Epithelial cell of esophagus (primary cell): ENCODE measurements around the gene DPP6.

Source experiments
- DNase-seq: peaks from one replicate; pipeline ENCODE4 v3.0.0; 2010; ENCODE audit warnings: low read depth
- H3K4me3 ChIP-seq: 2 replicates; pipeline ENCODE4 v1.5.1; 2011; ENCODE audit warnings: mild to moderate bottlenecking, low read length, control low read depth
- TF ChIP-seq, protein P1 (sequence below): IDR thresholded peaks from 2 replicates; pipeline ENCODE4 v1.5.1; 2011; ENCODE audit warnings: low read depth, mild to moderate bottlenecking, low read length, control low read depth, inconsistent platforms; ENCODE audit not compliant: insufficient read depth; ENCODE audit errors: missing control alignments

Gene DPP6

DNA sequence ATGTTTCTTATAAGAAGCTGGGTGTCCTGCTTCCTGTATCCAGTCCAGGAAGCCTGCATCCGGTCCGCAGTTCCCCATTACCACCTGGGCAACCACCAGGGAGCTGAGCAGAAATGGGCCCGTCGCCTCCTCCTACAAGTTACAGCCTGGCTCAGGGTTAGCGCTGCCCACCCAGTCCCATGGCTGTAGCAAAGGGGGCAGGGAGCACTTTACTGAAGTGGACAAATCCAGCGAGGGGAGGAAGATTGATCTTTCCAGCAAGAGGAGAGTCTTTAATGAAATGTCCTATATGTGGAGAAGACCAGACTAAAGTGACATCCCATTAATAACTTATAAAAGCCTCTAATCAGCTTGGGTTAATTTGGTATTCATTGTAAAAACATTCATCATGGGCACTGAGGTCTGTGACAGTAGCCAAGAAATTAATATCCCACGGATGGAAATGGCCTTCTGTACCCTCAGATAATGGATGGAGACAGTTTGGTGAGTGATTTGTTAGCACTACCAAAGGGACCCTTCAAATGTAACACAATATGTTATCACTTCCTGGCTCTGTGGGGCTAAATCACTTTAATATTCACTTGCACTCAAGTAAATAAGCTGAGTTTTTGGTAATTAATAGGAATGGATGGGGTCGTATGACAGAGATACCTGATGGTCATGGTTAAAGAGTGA, 627.3 kb downstream of the DPP6 start:
- TF ChIP-seq, protein P1, sequence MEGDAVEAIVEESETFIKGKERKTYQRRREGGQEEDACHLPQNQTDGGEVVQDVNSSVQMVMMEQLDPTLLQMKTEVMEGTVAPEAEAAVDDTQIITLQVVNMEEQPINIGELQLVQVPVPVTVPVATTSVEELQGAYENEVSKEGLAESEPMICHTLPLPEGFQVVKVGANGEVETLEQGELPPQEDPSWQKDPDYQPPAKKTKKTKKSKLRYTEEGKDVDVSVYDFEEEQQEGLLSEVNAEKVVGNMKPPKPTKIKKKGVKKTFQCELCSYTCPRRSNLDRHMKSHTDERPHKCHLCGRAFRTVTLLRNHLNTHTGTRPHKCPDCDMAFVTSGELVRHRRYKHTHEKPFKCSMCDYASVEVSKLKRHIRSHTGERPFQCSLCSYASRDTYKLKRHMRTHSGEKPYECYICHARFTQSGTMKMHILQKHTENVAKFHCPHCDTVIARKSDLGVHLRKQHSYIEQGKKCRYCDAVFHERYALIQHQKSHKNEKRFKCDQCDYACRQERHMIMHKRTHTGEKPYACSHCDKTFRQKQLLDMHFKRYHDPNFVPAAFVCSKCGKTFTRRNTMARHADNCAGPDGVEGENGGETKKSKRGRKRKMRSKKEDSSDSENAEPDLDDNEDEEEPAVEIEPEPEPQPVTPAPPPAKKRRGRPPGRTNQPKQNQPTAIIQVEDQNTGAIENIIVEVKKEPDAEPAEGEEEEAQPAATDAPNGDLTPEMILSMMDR: no peak
- no peak overlapping the region for H3K4me3 ChIP-seq
- DNase-seq: no peak

DNA sequence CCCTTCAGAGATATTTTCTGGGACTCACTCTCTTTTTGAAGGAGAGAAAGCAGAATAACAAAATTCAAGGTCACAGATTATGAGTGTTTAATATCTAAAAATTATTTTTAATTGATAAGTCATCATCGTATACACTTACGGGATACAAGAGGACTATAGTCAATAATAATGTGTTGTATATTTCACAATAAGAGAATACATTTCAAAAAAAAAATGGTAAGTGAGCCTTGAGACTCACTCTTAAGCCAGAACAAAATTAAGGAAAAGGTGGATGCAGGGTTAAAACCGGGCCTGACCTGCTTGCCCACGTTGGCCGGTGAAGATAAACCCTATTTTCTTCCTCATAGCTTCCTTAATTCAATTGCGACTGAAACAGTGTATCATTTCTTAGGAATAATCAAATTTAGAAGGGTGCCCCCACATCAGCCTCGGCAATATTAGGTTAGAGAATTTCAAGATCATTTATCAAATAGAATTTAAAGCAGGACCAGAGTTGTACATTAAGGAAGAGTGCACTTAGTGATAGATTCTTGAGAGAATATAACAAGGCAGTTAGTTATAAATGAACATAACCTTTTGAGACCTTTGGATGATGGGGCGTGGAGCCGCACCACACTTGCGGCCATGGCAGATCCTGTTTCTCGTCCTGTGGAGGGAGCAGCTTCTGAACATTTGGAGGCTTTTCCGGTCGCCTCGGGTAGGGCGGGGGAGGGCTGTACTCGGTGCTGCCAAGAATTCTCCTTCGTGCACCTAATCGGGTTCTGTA, 628.9 kb downstream of the DPP6 start:
- no peak overlapping the region for H3K4me3 ChIP-seq
- TF ChIP-seq, protein P1: no peak
- no peak for DNase-seq

DNA sequence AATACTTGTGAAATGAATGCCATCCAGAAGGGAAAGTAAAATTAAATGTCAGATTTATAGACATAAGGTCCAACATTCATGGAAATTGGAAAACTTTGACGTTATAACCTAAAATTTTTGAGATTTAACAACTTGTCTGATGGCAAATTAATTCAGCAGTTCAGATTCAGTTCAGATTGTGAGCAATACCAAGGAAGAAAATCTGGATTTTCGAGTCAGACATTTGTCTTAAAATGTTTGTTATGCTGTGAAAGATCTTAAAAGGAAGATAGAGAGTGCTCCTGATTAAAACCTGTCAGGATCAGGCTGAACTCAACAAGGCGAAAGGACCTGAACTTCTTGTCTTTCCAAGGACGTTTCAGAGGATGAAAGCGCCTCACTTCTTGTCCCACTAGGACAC, 629.8 kb downstream of the DPP6 start:
- no peak for DNase-seq
- H3K4me3 ChIP-seq: no peak overlapping the region
- TF ChIP-seq, protein P1: no peak

DNA sequence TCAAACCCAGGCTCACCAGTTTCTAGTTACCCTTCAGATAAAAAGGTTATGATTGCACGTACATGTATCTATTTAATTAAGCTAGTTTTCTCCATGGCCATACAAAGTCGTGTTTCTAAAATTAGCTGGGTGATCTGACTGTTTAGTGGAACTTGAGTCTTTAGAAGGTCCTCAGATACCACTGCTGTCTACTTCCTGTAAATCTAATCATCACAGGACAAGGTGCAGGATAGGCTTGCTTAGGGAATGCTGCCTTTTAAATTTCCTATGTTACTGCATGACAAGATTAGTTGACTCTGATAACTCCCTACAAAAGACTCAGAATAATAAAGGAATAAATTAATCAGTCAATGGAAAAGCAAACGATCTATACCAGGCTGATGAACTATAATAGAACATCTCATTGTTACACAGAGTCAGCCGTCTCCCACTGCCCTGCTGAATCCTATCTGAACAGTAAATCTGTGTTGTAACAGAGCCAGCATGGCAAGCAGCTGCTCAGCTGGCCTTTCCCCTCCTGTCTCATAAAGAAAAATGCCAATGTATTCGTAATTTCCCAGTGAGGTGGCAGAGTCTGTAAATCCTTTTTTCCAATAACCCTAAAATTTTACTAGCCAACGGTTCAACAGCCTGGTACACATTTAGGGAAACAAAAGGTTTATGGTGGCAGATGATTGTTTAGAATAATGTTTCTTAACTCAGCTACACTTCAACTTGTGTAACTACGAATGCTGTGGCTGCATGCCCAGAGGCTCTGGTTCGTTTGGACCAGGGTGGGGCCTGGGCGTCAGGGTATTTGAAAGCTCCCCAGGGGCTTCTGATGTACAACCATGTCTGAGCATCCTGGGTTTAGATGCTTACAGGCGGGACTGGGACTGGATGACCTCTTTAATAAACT, 632.7 kb downstream of the DPP6 start:
- DNase-seq: no peak
- TF ChIP-seq, protein P1: no peak

DNA sequence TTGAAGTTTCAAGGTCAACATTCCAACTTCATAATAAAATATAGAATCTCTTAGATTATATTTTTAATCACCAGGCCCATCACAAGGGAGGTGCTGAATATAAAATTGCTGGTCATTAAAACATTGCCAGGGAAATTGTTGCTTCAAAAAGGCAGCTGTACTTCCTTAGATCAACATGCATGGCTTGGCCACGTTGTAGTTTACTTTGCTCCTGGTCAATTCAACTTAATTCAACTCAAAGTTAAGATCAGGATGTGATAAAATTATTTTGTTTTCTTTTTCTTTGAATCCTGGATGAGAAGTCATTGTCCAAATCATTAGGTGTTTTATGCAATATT, 633.3 kb downstream of the DPP6 start:
- no peak overlapping the region for H3K4me3 ChIP-seq
- no peak for DNase-seq
- TF ChIP-seq, protein P1: no peak

More for the DNA sequence above, 632.7 kb downstream of the DPP6 start:
- H3K4me3 ChIP-seq: no peak overlapping the region

DNA sequence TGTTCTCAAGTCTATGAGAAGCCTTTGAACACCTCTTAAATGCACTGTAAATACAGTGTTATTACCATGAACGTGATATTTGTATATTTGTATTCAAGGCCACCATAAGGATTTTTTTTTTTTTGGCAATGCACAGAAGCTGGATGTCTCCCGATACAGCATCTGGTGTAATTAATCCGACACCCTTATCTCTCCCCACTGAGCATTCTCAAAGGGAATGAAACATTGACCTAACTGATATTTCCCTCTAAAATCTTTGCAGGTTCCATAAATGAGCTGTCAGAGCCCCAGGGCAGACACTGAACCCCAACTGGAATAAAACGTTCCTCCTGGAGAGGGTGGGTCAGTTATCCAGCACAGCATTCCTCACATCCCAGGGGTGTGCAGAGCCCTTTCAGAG, 634.1 kb downstream of the DPP6 start:
- DNase-seq: no peak
- no peak overlapping the region for H3K4me3 ChIP-seq
- TF ChIP-seq, protein P1: no peak
